Measurements from ENCODE around the gene FCER1A. TPM values are rescaled to one million over a fixed set of nuclear protein-coding genes. Genes with fewer than 3 reads are reported as not detected.

Gene FCER1A
- total and polyA plus RNA-seq, 8 donors = 0.66 to 2.1 (median 1.1) TPM; not detected in 4

- Histone ChIP-seq H3K36me3 (no peaks in the 10 kb centered on the region), H3K27ac (no peak overlapping the region), H3K4me1 (no peaks in the 10 kb centered on the region), H3K9me3 (no peaks in the 10 kb centered on the region), H3K4me3 (no peak overlapping the region), H3K27me3 (peaks cover 0 to 8% (median 0%) of the 10 kb centered on the region in 4 donors)
- intact Hi-C loops (cut with DNase I) = no loop called here
- no peak for TF ChIP-seq CTCF (IDR thresholded peaks at IDR 0.05)
- DNase-seq (no peak), ATAC-seq (no peak), FAIRE-seq (no peak)
Measured at GRCh38 chr1:159275891-159276290, 26.2 kb upstream of the FCER1A start.

DNA sequence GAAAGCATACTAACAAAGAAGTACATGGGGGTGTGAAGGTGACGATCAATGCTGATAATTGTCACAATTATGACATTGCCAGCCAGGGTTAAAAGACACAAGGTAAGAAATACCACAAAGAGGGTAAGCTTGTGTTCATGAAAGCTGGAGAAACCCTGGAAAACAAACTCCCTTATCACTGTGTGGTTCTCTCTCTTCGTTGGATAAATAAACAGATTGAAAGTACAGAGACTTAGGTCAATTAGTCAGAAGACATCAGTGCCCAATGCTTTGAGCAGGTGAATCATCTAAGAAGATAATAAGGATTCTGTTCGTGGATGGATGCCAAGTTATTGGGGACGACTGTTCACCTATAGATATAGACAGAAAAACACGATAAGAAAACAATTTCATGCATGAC is 22.4 kb upstream of the FCER1A start:
- TF ChIP-seq CTCF (IDR thresholded peaks at IDR 0.05) = no peak
- H3K27me3 ChIP-seq = no peaks in the 10 kb centered on the region
- H3K36me3 ChIP-seq = no peaks in the 10 kb centered on the region
- ATAC-seq (no peak), DNase-seq (no peak), FAIRE-seq (no peak)
- H3K4me3 ChIP-seq = no peak overlapping the region
- H3K9me3 ChIP-seq = no peaks in the 10 kb centered on the region
- WGBS, 2 donors = 22 to 24% methylated on average over 5 of the region's 5 CpGs
- no peak overlapping the region for H3K27ac ChIP-seq
- H3K4me1 ChIP-seq = no peaks in the 10 kb centered on the region
- intact Hi-C loops (cut with DNase I) = no loop called here

GRCh38 chr1:159282118-159282517 is 20.0 kb upstream of the FCER1A start:
- FAIRE-seq (no peak), DNase-seq (no peak), ATAC-seq (no peak)
- no peaks in the 10 kb centered on the region for H3K27me3 ChIP-seq
- intact Hi-C loops (cut with DNase I) = no loop called here
- WGBS, 2 donors = 5 to 7% methylated on average over 2 of the region's 2 CpGs
- H3K4me1 ChIP-seq = no peaks in the 10 kb centered on the region
- H3K27ac ChIP-seq = no peak overlapping the region
- no peak for TF ChIP-seq CTCF (IDR thresholded peaks at IDR 0.05)
- H3K9me3 ChIP-seq = no peaks in the 10 kb centered on the region
- H3K36me3 ChIP-seq = no peaks in the 10 kb centered on the region
- H3K4me3 ChIP-seq = no peak overlapping the region

- Histone ChIP-seq H3K27me3 (no peaks in the 10 kb centered on the region), H3K4me3 (no peak overlapping the region), H3K36me3 (no peaks in the 10 kb centered on the region), H3K4me1 (no peaks in the 10 kb centered on the region), H3K27ac (no peak overlapping the region), H3K9me3 (no peaks in the 10 kb centered on the region)
- WGBS, 2 donors = 36 to 40% methylated on average over 2 of the region's 2 CpGs
- DNase-seq = no peak
- FAIRE-seq = no peak
- intact Hi-C loops (cut with DNase I) = no loop called here
- no peak for TF ChIP-seq CTCF (IDR thresholded peaks at IDR 0.05)
- no peak for ATAC-seq
Measured at GRCh38 chr1:159289060-159289459, 13.1 kb upstream of the FCER1A start.

- FAIRE-seq (no peak), DNase-seq (no peak), ATAC-seq (no peak)
- Histone ChIP-seq H3K27ac (no peak overlapping the region), H3K9me3 (no peaks in the 10 kb centered on the region), H3K4me3 (no peak overlapping the region), H3K4me1 (no peaks in the 10 kb centered on the region), H3K27me3 (no peaks in the 10 kb centered on the region), H3K36me3 (no peaks in the 10 kb centered on the region)
- WGBS, 2 donors = 79 to 93% methylated on average over 1 of the region's 1 CpG
- no peak for TF ChIP-seq CTCF (IDR thresholded peaks at IDR 0.05)
- intact Hi-C loops (cut with DNase I) = no loop called here
Measured at GRCh38 chr1:159291424-159291823, 10.7 kb upstream of the FCER1A start.

Measured in pancreas (tissue), 10 donors.